ENCODE data around the gene LRRC49.

DNA sequence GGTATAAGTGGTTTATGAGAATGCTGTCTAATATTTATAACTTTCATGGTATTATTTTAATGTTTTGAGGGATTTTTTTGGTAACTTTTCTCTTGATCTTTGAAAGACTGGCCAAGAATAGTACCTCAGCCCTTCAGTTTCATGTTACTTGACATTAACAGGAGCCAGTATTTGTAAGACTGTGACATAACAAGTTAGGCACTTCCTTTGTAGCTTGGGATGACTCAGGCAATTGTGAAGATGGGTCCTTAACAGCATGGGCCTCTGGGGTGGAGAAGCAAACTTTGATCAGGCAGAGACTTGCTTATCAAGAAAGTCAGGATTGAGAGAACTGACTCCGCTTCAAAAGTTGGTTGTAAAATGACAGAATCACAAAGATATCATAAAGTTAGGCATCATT, 9.5 kb downstream of the LRRC49 start:
- TF ChIP-seq, protein P1, sequence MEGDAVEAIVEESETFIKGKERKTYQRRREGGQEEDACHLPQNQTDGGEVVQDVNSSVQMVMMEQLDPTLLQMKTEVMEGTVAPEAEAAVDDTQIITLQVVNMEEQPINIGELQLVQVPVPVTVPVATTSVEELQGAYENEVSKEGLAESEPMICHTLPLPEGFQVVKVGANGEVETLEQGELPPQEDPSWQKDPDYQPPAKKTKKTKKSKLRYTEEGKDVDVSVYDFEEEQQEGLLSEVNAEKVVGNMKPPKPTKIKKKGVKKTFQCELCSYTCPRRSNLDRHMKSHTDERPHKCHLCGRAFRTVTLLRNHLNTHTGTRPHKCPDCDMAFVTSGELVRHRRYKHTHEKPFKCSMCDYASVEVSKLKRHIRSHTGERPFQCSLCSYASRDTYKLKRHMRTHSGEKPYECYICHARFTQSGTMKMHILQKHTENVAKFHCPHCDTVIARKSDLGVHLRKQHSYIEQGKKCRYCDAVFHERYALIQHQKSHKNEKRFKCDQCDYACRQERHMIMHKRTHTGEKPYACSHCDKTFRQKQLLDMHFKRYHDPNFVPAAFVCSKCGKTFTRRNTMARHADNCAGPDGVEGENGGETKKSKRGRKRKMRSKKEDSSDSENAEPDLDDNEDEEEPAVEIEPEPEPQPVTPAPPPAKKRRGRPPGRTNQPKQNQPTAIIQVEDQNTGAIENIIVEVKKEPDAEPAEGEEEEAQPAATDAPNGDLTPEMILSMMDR (conservative IDR thresholded peaks at IDR 0.05; ENCODE audit: low read length), result no peak
- no peak for TF ChIP-seq EZH2phosphoT487 (IDR thresholded peaks at IDR 0.05; ENCODE audit: borderline replicate concordance)

All from Loucy (cell line).